GM23248 (cell line): Measurements from ENCODE around the gene ARHGDIA. TPM values are rescaled to one million over a fixed set of nuclear protein-coding genes. Genes with fewer than 3 reads are reported as not detected.
"Not testable (repeated sequence)": the region's sequence is repeated elsewhere in the genome, so short reads cannot be mapped to it uniquely, and the experiment has no call there.

ENCODE experiments used
- DNase-seq: peaks from one replicate; pipeline ENCODE4 v3.0.0-alpha.2; 2015
- H2AFZ ChIP-seq: fragments of 200-600 bp; sonication (generic); 2 replicates; pipeline ENCODE4 v1.6.1; 2016; ENCODE audit warnings: antibody characterized with exemption
- H3F3A ChIP-seq: fragments of 200-600 bp; sonication (generic); 2 replicates; pipeline ENCODE4 v1.6.1; 2016; ENCODE audit warnings: mild to moderate bottlenecking, antibody characterized with exemption, mixed run types; ENCODE audit not compliant: insufficient read depth
- H3K27ac ChIP-seq: fragments of 200-600 bp; sonication (generic); 2 replicates; pipeline ENCODE4 v1.5.1; 2016; ENCODE audit warnings: mild to moderate bottlenecking
- H3K27me3 ChIP-seq: fragments of 200-600 bp; sonication (generic); replicated peaks from 2 replicates; pipeline ENCODE4 v1.6.1; 2016; ENCODE audit warnings: mild to moderate bottlenecking; ENCODE audit not compliant: insufficient read depth
- H3K36me3 ChIP-seq: fragments of 200-600 bp; sonication (generic); 2 replicates; pipeline ENCODE4 v1.6.1; 2016; ENCODE audit warnings: low read depth, mild to moderate bottlenecking
- H3K4me1 ChIP-seq: fragments of 200-600 bp; sonication (generic); 2 replicates; pipeline ENCODE4 v1.6.1; 2016; ENCODE audit warnings: mild to moderate bottlenecking; ENCODE audit not compliant: insufficient read depth
- H3K4me2 ChIP-seq: fragments of 200-600 bp; sonication (generic); one replicate; pipeline ENCODE4 v1.6.1; 2016; ENCODE audit warnings: mild to moderate bottlenecking; ENCODE audit not compliant: unreplicated experiment
- H3K4me3 ChIP-seq: fragments of 200-600 bp; sonication (generic); 2 replicates; pipeline ENCODE4 v1.5.1; 2016; ENCODE audit warnings: mild to moderate bottlenecking
- H3K79me2 ChIP-seq: fragments of 200-600 bp; sonication (generic); 2 replicates; pipeline ENCODE4 v1.6.1; 2016; ENCODE audit warnings: mild to moderate bottlenecking; ENCODE audit not compliant: insufficient read depth
- H3K9ac ChIP-seq: fragments of 200-600 bp; sonication (generic); 2 replicates; pipeline ENCODE4 v1.6.1; 2016; ENCODE audit warnings: mild to moderate bottlenecking
- H3K9me2 ChIP-seq: fragments of 200-600 bp; sonication (generic); 2 replicates; pipeline ENCODE4 v1.6.1; 2016; ENCODE audit warnings: mixed run types, mild to moderate bottlenecking, moderate library complexity; ENCODE audit not compliant: insufficient read depth
- H3K9me3 ChIP-seq: fragments of 200-600 bp; sonication (generic); one replicate; pipeline ENCODE4 v1.6.1; 2017; ENCODE audit warnings: low read depth
- H4K20me1 ChIP-seq: fragments of 200-600 bp; sonication (generic); 2 replicates; pipeline ENCODE4 v1.6.0; 2016; ENCODE audit not compliant: insufficient read depth
- EZH2 ChIP-seq: fragments of 200-600 bp; sonication (generic); IDR thresholded peaks from 2 replicates; pipeline ENCODE4 v1.6.1; 2018; ENCODE audit warnings: antibody characterized with exemption, mild to moderate bottlenecking; ENCODE audit not compliant: insufficient read depth, poor library complexity, severe bottlenecking
- EZH2phosphoT487 ChIP-seq: fragments of 200-600 bp; sonication (generic); IDR thresholded peaks from 2 replicates; pipeline ENCODE4 v1.6.1; 2018; ENCODE audit warnings: antibody characterized with exemption, moderate library complexity, mild to moderate bottlenecking, low read depth; ENCODE audit not compliant: insufficient read depth
- WGBS, 2 experiments: methylation state at CpG; one replicate each; pipeline ENCODE4 v1.1.6; 2015 to 2017; ENCODE audit warnings: low lambda C conversion rate in 2 of 2, low coverage in 1 of 2; ENCODE audit errors: missing lambda C conversion rate in 2 of 2; 5-methylcytosine and 5-hydroxymethylcytosine counted together
- in situ Hi-C: fragments of 300-500 bp; cut with MboI; formaldehyde crosslinking; loops from 2 replicates; pipeline ENCODE4 v1.15.0; 2020
- polyA plus RNA-seq: library from polyadenylated mRNA; unstranded; fragments of >200 nt; fragmentation: Nextera tagmentation; extraction: Ambion mirVana; gene quantifications from 2 replicates; pipeline ENCODE4 v1.2.1, GENCODE V29; 2016
- total RNA-seq: library from RNA; depleted of rRNA; stranded (reverse); fragments of >200 nt; shearing (Covaris generic); gene quantifications from 2 replicates; pipeline ENCODE4 v1.2.3, GENCODE V29; 2014; rRNA removed

The ARHGDIA gene
- 193 and 208 TPM in 2 replicates for total RNA-seq
- 310 and 313 TPM in 2 replicates for polyA plus RNA-seq

GRCh38 chr17:81870981-81871386 is at the start of gene ARHGDIA:
ARHGDIA (minus strand) TSS chr17:81871337; CDS start chr17:81869930, 1,407 bp downstream.
- Histone ChIP-seq H3K9ac (peak within 1 kb of the TSS; percentile 98), H3F3A (peaks cover 26% of the 10 kb centered on the region), H3K36me3 (no peaks in the 10 kb centered on the region), H4K20me1 (no peaks in the 10 kb centered on the region), H3K4me1 (peaks cover 5% of the 10 kb centered on the region), H3K27ac (peak within 1 kb of the TSS; percentile 90), H3K79me2 (peaks cover 47% of the 10 kb centered on the region), H3K4me2 (peak within 1 kb of the TSS; percentile 95), H3K9me3 (no peaks in the 10 kb centered on the region), H3K4me3 (peak within 1 kb of the TSS; percentile 94), H2AFZ (peak within 1 kb of the TSS; percentile 75), H3K27me3 (no peaks in the 10 kb centered on the region), H3K9me2 (no peaks in the 10 kb centered on the region)
- TF ChIP-seq EZH2: no peak
- no peak for TF ChIP-seq EZH2phosphoT487
- in situ Hi-C loops: no loop called here
- no peak for DNase-seq
- 1% methylated on average over 29 of the region's 64 CpGs; no CpG with 5 or more reads in 1 of the 2 experiments for WGBS, 2 experiments

GRCh38 chr17:81918832-81919545 is 47.9 kb upstream of the ARHGDIA start:
- 0 out of 2 replicates have a peak, but pooled peaks cover 9% of the 10 kb centered on the region for H3K36me3 ChIP-seq

GRCh38 chr17:81918333-81918669 is 47.2 kb upstream of the ARHGDIA start:
- H4K20me1 ChIP-seq, H2AFZ ChIP-seq, H3K4me1 ChIP-seq, H3K9me3 ChIP-seq, DNase-seq, H3K9ac ChIP-seq, H3K4me2 ChIP-seq, H3K27ac ChIP-seq, in situ Hi-C loops, H3F3A ChIP-seq, H3K9me2 ChIP-seq, H3K27me3 ChIP-seq: not testable (repeated sequence)
- Histone ChIP-seq H3K4me3 (peak overlapping the region; percentile 80; the same call in 1 of the 2 replicates), H3K79me2 (peaks cover 70% of the 10 kb centered on the region), H3K36me3 (0 out of 2 replicates have a peak, but pooled peaks cover 13% of the 10 kb centered on the region)
- 26 to 31% methylated on average over 7 to 9 of the region's 9 CpGs for WGBS, 2 experiments

More at GRCh38 chr17:81918832-81919545, 47.9 kb upstream of the ARHGDIA start:
- H2AFZ ChIP-seq: no peak overlapping the region
- peaks cover 76% of the 10 kb centered on the region for H3K79me2 ChIP-seq
- in situ Hi-C loops: no loop called here
- no peak overlapping the region for H3K27ac ChIP-seq
- H3K4me3 ChIP-seq: no peak overlapping the region
- peaks cover 14% of the 10 kb centered on the region; the same call in 1 of the 2 replicates for H3K4me1 ChIP-seq
- 78 to 79% methylated on average over 14 to 15 of the region's 15 CpGs for WGBS, 2 experiments
- H3F3A ChIP-seq: no peaks in the 10 kb centered on the region; the same call in 1 of the 2 replicates
- no peaks in the 10 kb centered on the region for H3K9me2 ChIP-seq
- no peak overlapping the region for H3K4me2 ChIP-seq
- TF ChIP-seq EZH2 (no peak), EZH2phosphoT487 (no peak)
- no peaks in the 10 kb centered on the region for H3K9me3 ChIP-seq
- no peak overlapping the region for H3K9ac ChIP-seq
- H3K27me3 ChIP-seq: no peaks in the 10 kb centered on the region
- no peak for DNase-seq
- no peaks in the 10 kb centered on the region for H4K20me1 ChIP-seq

- peak within 1 kb of the TSS; percentile 75 for H3K9ac ChIP-seq
- no peaks in the 10 kb centered on the region for H4K20me1 ChIP-seq
- peak within 1 kb of the TSS; percentile 92 for H3K4me2 ChIP-seq
- H3K9me2 ChIP-seq: no peaks in the 10 kb centered on the region
- TF ChIP-seq EZH2 (no peak), EZH2phosphoT487 (no peak)
- H3K79me2 ChIP-seq: peaks cover 65% of the 10 kb centered on the region
- DNase-seq: peak; percentile 80
- in situ Hi-C loops: no loop called here
- H3F3A ChIP-seq: no peaks in the 10 kb centered on the region; the same call in 1 of the 2 replicates
- no peaks in the 10 kb centered on the region for H3K27me3 ChIP-seq
- H3K36me3 ChIP-seq: 0 out of 2 replicates have a peak, but pooled peaks cover 17% of the 10 kb centered on the region
- H3K4me1 ChIP-seq: peaks cover 9% of the 10 kb centered on the region; the same call in 1 of the 2 replicates
- 1 to 2% methylated on average over 45 to 79 of the region's 94 CpGs for WGBS, 2 experiments
- H3K4me3 ChIP-seq: peak within 1 kb of the TSS; percentile 80
- no peaks in the 10 kb centered on the region for H3K9me3 ChIP-seq
- H2AFZ ChIP-seq: peak within 1 kb of the TSS; percentile 30
- H3K27ac ChIP-seq: peak within 1 kb of the TSS; percentile 52
Measured at GRCh38 chr17:81917565-81918332, 46.6 kb upstream of the ARHGDIA start, which contains the start of gene SIRT7. SIRT7 (minus strand) TSS chr17:81918176; CDS start chr17:81918131, 45 bp downstream.
